ENCODE data around the gene RSPO4.

- TF ChIP-seq CTCF (IDR thresholded peaks at IDR 0.05; ENCODE audit: extremely low read depth in 1 of 2, insufficient read depth in 1 of 2, low read depth in 1 of 2, low read length in 2 of 2) (no peak), POLR2A (IDR thresholded peaks at IDR 0.05; ENCODE audit: low read depth, low read length) (no peak), POLR2AphosphoS5 (IDR thresholded peaks at IDR 0.05; ENCODE audit: insufficient read depth, low read depth, low read length) (no peak), FOS (IDR thresholded peaks at IDR 0.05; ENCODE audit: borderline replicate concordance, insufficient read depth, low read length) (no peak), MYC (IDR thresholded peaks at IDR 0.05; ENCODE audit: low read depth, low read length) (no peak)
Observed at GRCh38 chr20:991850-992249, 10.3 kb downstream of the RSPO4 start.
